ENCODE measurements around the gene PRICKLE2.

The PRICKLE2 gene

DNA sequence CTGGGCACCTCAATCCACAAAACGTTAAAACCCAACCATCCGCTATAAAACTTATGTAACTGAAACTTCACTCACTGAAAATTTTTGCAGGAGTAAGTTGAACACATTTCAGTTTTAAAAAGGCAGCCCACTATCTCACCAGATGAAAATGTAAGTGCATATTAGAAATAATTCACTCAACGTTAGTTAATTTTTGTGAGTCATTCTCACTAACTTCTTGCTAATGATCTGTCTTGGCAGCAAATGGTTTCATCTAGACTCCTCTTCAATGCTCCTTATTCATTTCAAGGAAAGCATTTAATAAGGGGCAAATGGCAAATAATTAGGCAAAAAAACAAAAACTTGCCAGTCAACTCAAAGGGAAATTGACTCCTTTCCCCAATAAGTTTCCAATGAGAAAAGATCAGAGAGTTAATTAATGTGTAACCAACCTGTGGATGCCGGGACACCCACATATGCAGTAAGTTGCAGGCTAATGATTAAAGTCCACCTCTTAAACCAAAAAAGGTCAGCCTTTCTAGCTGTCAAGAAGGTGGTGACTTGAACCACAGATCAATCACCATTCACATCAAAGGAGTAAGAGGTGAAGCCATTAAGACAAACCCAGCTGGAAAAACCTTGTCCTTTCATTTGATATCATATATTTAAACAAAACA is 22.9 kb upstream of the PRICKLE2 start:
- DNase-seq: no peak

DNA sequence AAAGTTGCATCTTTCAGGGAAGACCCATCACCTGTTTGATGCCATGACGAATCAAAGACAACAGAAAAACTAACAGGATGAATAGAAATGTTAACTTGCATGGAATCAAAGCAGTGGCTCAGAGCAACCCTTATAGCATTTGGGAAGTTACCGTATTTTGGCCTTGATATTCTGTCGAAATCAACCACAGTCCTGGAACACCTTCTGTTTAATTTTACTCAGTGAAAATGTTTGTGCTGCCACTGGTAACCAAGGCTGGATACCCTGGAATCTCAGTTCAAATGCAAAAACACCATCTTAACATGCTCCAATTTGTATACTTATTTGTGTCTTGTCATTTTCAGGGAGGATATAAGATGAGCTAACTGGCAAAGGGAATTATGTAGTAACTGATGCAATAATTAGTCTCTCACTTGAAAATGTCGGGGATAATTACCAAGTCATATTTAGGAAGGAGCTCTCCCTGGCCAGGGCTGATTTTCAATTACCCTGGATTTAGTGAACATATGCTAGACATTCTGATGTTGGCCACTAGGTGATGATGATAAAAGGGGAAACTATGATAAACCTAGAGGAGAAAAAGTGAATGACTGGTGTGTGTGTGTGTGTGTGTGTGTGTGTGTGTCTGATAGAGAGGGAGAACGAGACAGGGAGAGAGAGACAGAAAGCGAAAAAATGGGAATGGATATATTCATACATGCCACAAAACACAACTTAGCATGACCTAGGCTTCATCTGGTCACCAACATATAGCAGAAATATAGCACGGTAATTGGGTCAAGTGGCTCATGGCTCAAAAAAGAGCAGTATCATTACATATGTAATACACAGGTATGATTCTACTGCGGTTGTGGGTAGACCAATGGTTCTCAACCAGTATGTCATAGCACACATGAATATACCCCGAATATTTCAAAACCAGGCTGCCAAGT is 19.0 kb upstream of the PRICKLE2 start:
- DNase-seq: no peak

DNA sequence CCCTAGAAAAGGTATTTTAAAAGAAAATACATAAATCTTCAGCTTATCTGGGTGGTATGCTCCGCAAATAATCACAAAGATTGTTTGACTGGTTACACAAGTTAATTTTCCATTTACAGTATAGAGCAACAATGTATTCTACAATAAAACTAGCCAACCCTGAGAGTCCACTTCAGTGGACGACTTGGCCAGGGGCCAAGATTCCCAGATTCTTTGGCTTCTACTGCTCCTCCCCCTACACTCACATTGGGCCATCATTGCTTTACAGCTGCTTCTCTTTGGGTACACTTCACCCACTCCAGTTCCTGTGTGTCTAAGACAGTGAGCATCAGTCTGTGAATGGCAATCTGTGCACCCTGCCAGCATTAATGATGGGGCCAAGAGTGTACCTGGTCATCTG is 17.2 kb upstream of the PRICKLE2 start:
- DNase-seq: peak; percentile 74

DNA sequence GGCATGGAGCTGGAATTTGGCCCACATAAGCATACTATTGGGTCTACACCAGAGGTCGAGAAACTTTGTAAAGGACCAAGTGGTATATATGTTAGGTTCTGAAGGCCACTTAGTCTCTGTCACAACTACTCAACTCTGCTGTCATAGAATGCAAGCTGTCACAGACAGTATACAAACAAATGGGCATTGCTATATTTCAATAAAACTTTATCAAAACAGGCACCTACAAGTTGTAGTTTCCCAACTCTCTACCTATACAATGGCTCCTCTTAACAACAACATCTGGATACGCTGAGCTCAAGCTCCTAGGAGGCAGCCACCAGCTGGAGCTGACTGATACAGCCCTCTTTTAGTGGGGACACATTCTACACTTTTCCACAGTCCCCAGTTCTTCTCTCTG is 15.7 kb upstream of the PRICKLE2 start:
- no peak for DNase-seq

DNA sequence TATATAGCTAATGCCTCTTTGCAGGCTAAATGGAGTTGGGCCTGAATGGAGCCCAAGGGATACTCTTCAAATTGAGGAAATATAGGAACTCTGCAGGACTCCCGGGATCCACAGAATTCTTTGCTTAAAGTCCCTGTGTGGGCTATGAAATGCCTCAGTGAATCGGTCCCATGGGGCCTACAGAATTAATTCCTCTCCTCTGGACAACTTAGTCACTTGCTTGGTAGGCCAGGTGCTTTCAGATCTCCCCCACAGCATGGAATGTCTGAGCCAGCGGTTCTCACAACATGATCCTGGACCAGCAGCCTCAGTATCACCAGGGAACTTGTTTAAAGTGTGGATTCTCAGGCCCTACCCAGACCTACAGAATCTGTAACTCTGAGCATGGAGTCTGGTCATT is 15.1 kb upstream of the PRICKLE2 start:
- DNase-seq: no peak

DNA sequence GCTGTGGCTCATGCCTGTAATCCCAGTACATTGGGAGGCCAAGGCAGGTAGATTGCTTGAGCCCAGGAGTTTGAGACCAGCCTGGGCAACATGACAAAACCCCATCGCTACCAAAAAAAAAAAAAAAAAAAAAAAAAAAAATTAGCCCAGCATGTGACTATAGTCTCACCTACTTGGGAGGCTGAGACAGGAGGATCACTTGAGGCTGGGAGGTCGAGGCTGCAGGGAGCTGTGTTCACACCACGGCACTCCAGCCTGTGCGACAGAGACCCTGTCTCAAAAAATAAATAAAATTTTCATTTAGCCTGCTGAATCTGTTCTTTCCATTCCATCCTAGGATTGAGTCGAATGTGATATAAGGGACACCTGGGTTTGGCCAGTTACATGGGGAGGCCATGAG is 14.6 kb upstream of the PRICKLE2 start:
- no peak for DNase-seq

DNA sequence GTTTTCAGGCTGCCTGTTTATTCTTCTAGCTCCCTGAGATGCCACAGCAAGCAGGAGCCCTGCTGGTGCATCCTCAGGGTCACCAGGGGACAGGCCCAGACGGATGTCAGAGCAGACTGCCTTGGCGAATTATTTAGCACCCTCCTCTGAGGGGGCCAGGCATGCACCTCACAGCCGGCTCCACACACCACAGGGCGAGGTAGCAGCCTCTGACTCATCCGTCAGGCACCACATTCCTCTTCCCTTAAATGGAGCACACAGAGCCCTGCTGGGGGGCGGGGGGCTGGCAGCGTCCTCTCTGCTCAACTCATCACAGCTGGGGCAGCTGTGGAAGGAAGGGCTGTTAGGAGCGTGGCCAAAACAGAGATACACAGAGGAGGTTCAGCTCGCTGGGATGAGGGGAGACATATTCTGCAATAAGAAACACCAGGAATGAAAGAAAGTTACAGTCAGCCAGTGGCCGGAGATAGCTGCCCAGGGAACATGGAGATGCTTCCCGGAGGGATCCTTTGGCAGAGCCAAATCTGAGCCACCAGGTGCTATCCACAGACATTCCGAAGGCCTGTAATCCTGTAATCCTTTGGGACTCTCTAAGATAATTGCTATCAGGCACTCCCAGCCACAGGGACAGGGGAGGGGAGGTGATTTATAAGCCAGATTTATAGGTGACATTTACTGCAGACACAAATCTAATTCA is 13.9 kb upstream of the PRICKLE2 start:
- DNase-seq: peak; percentile 9

DNA sequence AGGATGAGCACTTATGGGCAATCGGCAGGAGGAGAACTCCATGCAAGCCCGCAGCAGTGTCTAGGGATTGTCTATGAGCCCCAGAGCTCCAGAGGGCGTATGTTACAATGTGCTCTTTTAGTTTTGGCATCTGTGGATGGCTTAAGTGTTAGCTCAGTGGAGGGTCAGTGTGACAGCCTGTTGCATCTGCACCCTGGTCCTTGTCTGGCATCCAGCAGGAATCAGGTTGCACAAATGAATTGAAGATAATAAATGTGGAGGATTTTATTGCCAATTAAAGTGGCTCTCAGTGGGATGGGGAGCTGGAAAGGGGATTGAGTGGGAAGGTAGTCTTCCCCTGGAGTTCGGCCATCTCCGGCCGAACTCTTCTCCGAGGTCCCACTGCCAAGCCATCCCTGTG is 11.8 kb upstream of the PRICKLE2 start:
- DNase-seq: no peak

DNA sequence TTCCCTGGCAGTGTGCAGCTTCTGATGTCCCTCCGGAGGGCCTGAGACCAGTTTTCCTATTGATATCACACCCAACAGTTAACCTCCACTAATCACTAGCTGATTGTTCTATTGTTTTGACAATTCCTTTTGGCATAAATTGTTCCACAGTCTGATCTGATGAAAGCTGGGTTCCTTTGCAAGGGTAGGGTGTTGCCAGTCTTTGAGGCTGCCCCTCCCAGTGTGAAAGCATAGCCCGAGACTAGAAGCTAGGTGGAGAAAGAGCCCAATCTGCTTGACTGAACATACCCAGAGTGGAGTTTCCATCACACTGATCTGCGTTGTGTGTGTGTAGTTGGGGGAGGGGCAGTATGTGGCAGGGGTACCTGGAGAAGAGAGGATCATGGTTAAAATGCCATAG is 10.3 kb upstream of the PRICKLE2 start:
- no peak for DNase-seq

DNA sequence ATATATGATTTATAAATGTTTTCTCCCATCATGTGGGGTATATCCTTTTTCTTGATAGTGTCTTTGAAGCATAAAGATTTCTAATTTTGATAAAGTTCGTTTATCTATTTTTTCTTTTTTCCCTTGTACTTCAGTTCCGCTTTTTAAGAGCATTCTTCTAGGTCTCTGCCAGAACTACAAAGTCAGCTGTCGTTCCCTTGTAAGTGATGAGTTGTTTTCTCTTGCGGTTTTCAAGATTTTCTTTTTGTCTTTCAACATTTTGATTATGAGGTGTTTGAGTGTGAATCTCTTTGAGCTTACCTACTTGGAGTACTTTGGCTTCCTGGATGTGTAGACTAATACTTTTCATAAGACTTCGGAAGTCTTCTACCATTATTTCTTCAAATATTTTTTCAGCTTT is 9.3 kb upstream of the PRICKLE2 start:
- DNase-seq: no peak

DNA sequence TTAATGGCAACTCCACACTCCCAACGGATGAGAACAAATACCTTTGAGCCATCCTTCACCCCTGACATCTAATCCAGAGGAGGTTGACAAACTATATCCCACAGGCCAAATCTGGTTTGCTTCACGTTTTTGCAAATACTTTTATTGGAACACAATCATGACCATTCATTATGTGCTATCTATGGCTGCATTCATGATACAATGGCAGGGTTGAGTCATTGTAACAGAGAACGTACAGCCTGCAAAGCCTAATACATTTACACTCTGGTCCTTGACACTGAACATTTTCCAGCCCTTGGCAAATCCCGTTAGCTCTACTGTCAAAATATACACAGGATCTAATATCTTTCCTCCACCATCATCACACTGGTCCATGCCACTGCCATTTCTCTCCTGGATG is 7.6 kb upstream of the PRICKLE2 start:
- no peak for DNase-seq

DNA sequence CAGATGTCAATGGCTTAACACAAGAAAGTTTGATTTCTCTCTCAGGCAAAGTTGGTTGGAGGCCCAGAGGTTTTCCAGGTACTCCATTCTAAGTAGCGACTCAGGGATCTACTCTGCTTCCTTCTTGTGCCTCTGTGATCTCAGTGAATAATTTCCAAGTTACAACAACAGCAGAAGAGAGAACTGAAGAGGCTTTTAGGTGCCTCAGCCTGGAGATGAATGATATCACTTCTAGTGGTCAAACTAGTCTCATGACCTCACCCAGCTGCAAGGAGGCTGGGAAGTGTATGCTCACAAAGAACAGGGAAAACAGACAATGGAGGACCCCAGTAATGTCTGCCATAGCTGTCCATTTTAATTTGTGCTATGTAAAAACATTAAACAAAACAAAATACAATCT is 4.6 kb upstream of the PRICKLE2 start:
- DNase-seq: no peak

DNA sequence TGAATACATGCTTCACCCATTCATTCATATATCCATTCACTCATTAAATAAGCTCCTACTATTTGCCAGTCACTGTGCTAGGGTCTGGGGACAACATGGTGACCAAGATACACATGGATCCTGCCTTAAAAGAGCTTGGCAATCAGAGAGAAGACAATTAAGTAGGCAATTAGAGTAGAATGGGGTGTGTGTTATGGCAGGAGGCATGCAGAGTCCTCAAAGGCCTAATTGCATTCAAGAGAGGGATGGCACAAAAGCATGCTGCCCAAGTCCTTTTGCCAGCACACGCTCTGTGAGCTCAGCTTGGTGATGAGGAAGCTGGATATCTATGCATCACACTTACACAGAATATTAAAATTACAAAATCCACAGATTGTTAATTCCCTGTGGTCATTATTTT is 2.8 kb upstream of the PRICKLE2 start:
- no peak for DNase-seq

DNA sequence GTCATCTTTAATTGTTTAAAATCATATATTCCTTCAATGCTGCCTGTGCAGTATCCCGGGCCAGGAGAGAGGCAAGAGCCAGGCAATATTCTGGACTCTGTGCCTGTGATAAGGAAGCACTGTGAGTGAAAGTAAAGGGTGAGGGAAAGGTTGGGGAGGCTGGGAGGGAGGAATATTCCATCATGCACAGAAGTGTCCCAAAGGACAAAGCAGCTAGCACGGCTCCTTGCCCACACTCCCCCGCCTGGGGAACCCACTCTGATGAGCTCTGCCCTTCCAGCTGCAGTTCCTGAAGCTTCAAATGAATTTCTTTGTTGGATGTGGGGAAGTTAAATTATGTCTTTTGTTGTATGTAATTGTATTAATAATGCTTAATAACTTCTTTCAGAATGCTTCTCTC is 1.5 kb upstream of the PRICKLE2 start:
- DNase-seq: no peak

DNA sequence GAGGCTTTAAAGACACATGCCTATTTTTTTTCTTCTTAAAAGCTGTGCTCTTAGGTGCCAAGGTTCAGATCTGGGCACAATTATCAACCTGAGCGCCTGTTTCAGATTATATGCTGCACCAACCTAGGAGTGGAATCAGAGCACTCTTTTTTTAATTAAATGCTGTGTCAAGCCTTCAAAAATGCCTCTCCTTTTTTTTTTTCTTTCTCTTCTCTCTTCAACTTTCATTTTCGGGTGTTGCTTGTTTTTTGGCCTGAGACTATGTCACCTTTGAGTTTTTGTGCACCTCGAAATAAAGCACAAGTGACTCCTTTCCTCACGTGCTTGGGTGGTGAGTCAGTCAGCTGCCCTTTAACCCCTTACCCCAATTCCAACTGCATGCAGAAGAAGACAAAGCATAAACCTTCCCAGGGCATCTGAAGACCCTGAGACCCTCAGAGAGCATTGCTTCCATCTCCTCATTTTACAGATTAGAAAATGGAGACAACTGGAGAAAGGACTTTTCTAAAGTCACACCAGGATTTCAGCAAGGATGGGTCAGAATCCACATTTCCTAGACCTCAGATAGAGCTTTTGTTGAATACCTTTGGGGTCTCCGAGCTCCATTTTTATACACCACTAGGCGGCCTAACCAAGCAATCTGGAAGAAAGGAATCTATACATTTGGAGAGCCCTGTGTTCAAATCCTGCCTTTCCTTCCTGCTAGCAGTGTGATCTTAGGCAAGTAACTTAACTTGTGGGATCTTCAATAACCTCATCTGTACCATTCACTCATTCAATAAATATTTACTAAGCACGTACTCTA is 631 bp upstream of the PRICKLE2 start:
- DNase-seq: no peak

DNA sequence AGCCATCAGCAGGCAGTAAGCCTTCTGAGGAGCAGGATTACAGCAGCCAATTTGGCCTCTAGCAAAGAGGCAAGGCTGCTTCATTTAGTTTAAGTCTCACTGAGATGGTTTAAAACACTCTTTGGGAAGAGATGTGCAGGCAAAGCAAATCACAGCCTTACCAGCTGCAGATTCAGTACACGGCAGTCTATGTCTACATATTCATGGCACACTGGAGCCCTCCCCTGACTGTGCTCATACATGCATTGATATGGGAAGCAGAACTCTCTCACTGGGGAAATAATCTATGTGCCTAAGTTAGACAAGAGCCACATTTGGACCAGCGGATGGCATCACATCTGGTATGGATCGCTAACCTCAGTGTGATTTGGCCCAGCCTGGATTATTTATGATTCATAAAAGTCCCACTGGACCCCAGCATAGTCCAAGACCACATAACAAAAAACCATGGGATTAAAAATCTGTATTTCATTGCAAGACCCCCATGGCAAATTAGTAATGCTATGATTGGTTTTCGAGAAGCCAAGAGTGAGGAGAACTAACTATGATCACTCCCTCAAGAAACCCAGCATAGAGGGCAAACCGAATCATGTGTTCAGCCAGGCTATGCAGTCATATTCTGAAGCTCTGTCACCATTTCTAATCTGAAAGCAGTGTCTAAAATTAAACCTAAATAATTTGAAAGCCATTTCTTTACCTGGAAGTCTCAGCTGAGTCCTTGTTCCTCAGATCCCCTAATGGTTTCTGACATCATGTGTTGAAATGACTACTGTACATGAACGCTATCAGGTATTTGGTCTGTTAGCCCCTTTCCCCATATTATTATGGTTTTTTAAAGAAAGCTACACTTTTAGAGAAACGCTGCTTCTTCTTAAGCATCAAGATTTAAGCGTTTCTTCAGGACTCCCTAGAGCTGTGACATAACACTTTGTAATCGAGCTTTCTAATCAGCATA is 1.2 kb downstream of the PRICKLE2 start:
- DNase-seq: no peak

DNA sequence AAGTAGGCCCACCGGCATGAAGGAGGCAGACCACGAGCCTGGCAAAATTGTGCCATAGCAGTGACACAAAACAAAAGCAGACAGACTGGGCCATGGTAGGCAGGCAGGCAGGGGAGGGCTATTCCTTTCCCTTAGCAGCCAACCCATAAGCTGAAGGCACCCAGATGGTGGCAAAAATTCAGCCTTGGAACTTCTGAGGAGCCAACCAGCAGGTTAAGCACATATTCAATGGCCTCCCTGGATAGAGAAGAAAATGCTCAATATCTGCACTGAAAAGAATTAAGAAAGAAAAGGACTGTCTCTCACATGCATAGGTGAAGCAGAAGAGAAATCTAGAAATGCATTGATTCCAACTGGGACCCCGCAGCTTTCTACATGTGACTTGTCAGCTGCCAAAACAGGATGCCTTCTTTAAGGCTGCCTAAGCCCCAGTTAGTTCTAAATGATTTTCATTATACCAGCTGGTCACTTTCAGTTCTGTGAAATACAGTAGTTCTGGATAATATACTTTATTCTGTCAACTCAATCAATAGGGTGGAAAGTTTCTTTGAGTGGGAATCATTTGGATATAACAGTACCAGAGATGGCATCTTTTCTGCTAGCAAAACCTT is 2.7 kb downstream of the PRICKLE2 start:
- DNase-seq: no peak

DNA sequence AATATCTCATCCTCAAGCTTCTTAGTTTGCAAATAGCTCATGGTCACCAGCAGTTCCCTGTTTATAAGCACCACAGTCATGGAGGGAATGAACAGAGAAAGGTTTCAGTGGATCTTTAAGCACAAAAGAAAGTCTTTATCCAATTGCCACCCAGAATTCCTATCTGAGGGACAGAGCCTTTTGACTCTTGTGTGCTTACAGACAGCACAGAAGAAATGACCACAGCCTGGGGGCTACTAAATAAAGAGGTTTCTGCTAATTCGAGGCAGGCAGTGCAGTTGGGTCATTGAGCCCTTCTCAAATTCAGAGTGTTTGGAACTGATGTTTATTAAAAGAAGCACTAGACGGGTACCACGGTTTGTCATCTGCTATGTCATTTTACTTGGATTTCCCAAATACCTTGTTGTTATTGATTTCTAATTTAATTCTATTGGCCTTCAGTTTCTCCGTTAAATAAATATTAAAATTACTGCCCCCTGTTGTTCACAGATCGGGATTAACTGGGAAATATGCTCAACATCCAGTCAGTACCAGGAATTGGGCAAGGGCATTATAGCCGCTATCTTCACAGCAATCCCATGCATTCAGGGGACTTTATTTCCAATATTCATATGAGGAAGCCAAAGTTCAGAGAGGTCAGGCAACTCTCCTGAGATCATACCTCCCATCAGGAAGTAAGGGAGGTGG is 3.6 kb downstream of the PRICKLE2 start:
- DNase-seq: no peak

DNA sequence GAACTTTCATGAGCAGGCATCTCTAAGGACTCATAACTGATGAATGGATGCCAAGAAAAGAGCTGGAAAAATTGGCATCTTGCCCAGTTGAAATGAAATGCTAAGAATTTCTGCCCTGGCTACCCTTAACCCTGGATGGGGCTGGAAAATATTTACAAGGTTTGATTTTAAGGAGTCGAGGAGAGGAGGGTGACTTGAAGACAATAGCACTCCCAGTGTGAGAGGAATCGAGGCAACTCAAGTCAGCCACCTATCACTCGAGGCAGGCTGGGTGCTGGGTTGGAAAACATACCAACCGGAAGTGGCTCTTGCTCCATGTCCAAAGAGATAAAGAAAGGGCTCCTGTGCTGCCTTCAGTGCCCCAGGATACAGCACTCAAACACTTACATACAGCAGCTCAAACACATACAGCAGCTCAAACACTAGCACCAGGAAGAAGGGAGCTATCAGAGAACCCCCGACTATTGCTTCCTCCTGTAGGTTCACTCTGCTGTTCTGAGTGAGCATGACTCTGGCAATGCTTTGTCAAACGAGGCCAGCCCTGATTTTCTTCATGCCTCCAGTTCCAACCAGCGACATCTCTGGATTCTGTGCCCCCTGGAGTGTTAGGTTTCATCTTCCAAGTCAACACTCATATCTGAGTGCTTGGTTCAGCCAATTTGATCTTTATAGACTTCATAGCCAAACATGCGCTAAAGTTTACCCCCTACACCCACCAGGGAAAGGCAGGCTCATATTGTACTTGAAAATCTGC is 4.9 kb downstream of the PRICKLE2 start:
- DNase-seq: no peak

DNA sequence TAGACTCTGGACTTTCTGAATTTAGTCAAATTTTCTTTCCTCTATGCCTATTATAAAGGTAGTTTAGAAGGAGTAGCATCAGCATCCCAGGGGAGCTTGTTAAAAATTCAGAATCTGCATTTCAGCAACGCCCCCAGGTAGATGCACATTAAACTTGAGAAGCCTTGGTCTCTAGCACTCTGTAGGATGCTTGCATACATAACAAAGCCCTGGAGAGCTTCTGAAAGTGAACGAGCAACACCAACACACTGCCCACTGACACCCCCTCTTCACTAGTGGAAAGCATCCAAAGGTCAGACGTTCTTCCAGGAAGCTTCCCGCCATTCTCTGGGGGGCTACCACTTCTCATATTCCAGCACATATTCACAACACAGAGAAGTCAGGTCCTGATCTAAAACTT is 6.5 kb downstream of the PRICKLE2 start:
- DNase-seq: no peak

Measured in NCI-H2227 treated with DMSO at 0.1 percent for 48 hours (cell line).